ENCODE results near the gene CRYZL1.

CRYZL1 gene

GRCh38 chr21:33664135-33664534 is 22.6 kb upstream of the CRYZL1 start:
- intact Hi-C loops (cut with DNase I), result no loop called here
- no peak for DNase-seq

GRCh38 chr21:33663241-33663640 is 21.7 kb upstream of the CRYZL1 start:
- intact Hi-C loops (cut with DNase I), result no loop called here
- DNase-seq, result no peak

GRCh38 chr21:33662046-33662445 is 20.5 kb upstream of the CRYZL1 start:
- intact Hi-C loops (cut with DNase I), result no loop called here

GRCh38 chr21:33661146-33661545 is 19.6 kb upstream of the CRYZL1 start:
- DNase-seq, result no peak
- intact Hi-C loops (cut with DNase I), result no loop called here

More at GRCh38 chr21:33662046-33662445, 20.5 kb upstream of the CRYZL1 start:
- DNase-seq, result no peak

- DNase-seq, result no peak
- intact Hi-C loops (cut with DNase I), result no loop called here
Observed at GRCh38 chr21:33660406-33660805, 18.9 kb upstream of the CRYZL1 start.

- intact Hi-C loops (cut with DNase I), result no loop called here
- no peak for DNase-seq
Observed at GRCh38 chr21:33659568-33659949, 18.0 kb upstream of the CRYZL1 start.

- no peak for DNase-seq
- intact Hi-C loops (cut with DNase I), result no loop called here
Observed at GRCh38 chr21:33658919-33659567, 17.5 kb upstream of the CRYZL1 start.

- intact Hi-C loops (cut with DNase I), result no loop called here
- DNase-seq, result no peak
Observed at GRCh38 chr21:33657124-33657820, 15.7 kb upstream of the CRYZL1 start.

- intact Hi-C loops (cut with DNase I), result no loop called here
- no peak for DNase-seq
Observed at GRCh38 chr21:33655588-33656221, 14.2 kb upstream of the CRYZL1 start.

- intact Hi-C loops (cut with DNase I), result no loop called here
- DNase-seq, result no peak
Observed at GRCh38 chr21:33654412-33654811, 12.9 kb upstream of the CRYZL1 start.

- no peak for DNase-seq
- intact Hi-C loops (cut with DNase I), result no loop called here
Observed at GRCh38 chr21:33651965-33652680, 10.6 kb upstream of the CRYZL1 start.

- intact Hi-C loops (cut with DNase I), result no loop called here
- no peak for DNase-seq
Observed at GRCh38 chr21:33650929-33651509, 9.5 kb upstream of the CRYZL1 start.

- DNase-seq, result no peak
- intact Hi-C loops (cut with DNase I), result no loop called here
Observed at GRCh38 chr21:33650230-33650629, 8.7 kb upstream of the CRYZL1 start.

GRCh38 chr21:33648555-33648954 is 7.0 kb upstream of the CRYZL1 start:
- intact Hi-C loops (cut with DNase I), result loop anchor here (10.0 kb wide), 1 partner anchor 266 kb away; the partner anchor contains the start of gene ATP5PO
- DNase-seq, result no peak

GRCh38 chr21:33647587-33647986 is 6.0 kb upstream of the CRYZL1 start:
- DNase-seq, result no peak
- intact Hi-C loops (cut with DNase I), result loop anchor here (10.0 kb wide), 1 partner anchor 267 kb away; the partner anchor contains the start of gene ATP5PO

- intact Hi-C loops (cut with DNase I), result loop anchor here (10.0 kb wide), 1 partner anchor 269 kb away; the partner anchor contains the start of gene ATP5PO
- DNase-seq, result no peak
Observed at GRCh38 chr21:33645730-33646129, 4.2 kb upstream of the CRYZL1 start.

GRCh38 chr21:33644383-33645074 is 3.0 kb upstream of the CRYZL1 start:
- DNase-seq, result no peak
- intact Hi-C loops (cut with DNase I), result loop anchor here (5.0 to 10.0 kb wide), 2 partner anchors 102 to 270 kb away; partner anchors contain the start of genes ATP5PO, GART and SON

GRCh38 chr21:33643658-33644311 is 2.2 kb upstream of the CRYZL1 start:
- DNase-seq, result peak in 5 of 42 donors; percentile 8 to 20 (median 13)
- intact Hi-C loops (cut with DNase I), result loop anchor here (5.0 to 10.0 kb wide), 2 partner anchors 101 to 271 kb away; partner anchors contain the start of genes ATP5PO, GART and SON
